Gastrocnemius medialis (tissue), 4 donors: ENCODE results near the gene NRN1L. TPM values are rescaled to one million over a fixed set of nuclear protein-coding genes. Genes with fewer than 3 reads are reported as not detected.

Experiments used
- ATAC-seq, 2 donors: fragments of 150-250 bp; one replicate each; pipeline ENCODE4 v1.9.1; 2016
- DNase-seq, 2 donors: peaks; one replicate each; pipeline ENCODE4 v3.0.0-alpha.2; 2019
- H3K27ac ChIP-seq, 4 donors: fragments of 200-600 bp; sonication (generic); 1 replicate in 1 of 4; 2 replicates in 3 of 4; pipeline ENCODE4 v1.5.1; 2016 to 2018; ENCODE audit warnings: mild to moderate bottlenecking in 2 of 4, moderate library complexity in 1 of 4
- H3K27me3 ChIP-seq, 3 donors: fragments of 200-600 bp; sonication (generic) in 2 of 3; 1 replicate in 1 of 3; 2 replicates in 2 of 3; pipeline versions ENCODE4 v1.5.1 to v1.6.0; 2016 to 2019; ENCODE audit warnings: mild to moderate bottlenecking in 1 of 3, moderate library complexity in 1 of 3
- H3K36me3 ChIP-seq, 2 donors: fragments of 200-600 bp; sonication (generic) in 1 of 2; one replicate each; pipeline ENCODE4 v1.5.1; 2017 to 2018
- H3K4me1 ChIP-seq, 2 donors: fragments of 200-600 bp; sonication (generic) in 1 of 2; one replicate each; pipeline ENCODE4 v1.5.1; 2016 to 2017; ENCODE audit warnings: mild to moderate bottlenecking in 2 of 2
- H3K4me3 ChIP-seq, 4 donors: fragments of 200-600 bp; sonication (generic) in 3 of 4; 1 replicate in 1 of 4; 2 replicates in 3 of 4; pipeline ENCODE4 v1.5.1; 2016 to 2019; ENCODE audit warnings: mild to moderate bottlenecking in 2 of 4
- H3K9me3 ChIP-seq, 3 donors: fragments of 200-600 bp; sonication (generic) in 2 of 3; 1 replicate in 1 of 3; 2 replicates in 2 of 3; pipeline ENCODE4 v1.5.1; 2016 to 2019
- POLR2A ChIP-seq, 2 donors: fragments of 450-650 bp; IDR thresholded peaks; one replicate each; pipeline ENCODE4 v1.6.1; 2017; ENCODE audit warnings: antibody characterized with exemption in 2 of 2, mild to moderate bottlenecking in 2 of 2, moderate library complexity in 2 of 2
- in situ Hi-C, 4 donors: fragments of 200-750 bp; cut with MboI; loops; one replicate each; pipeline versions ENCODE4 v1.15.0 to v1.8.0; 2017; ENCODE audit warnings: low sequenced_read_pairs in 4 of 4
- intact Hi-C: fragments of 100-400 bp; cut with DNase I; formaldehyde crosslinking; loops from one replicate; pipeline ENCODE4 v1.15.1; 2023; ENCODE audit warnings: low total_unique reads
- total RNA-seq, 4 donors: library from RNA; depleted of rRNA; stranded (reverse); fragments of >200 nt; gene quantifications; one replicate each; pipeline versions ENCODE4 v1.1.0 to v1.2.3, GENCODE V29; 2016
- TF ChIP-seq, protein P1 (sequence below), 5 experiments: fragments of 450-650 bp in 3 of 5; fragments of 200-600 bp in 2 of 5; sonication (generic) in 2 of 5; IDR thresholded peaks in 4 of 5; conservative IDR thresholded peaks in 1 of 5; 1 replicate in 4 of 5; 2 replicates in 1 of 5; pipeline ENCODE4 v1.5.1; 2016 to 2019; ENCODE audit warnings: antibody characterized with exemption in 5 of 5, mild to moderate bottlenecking in 3 of 5, moderate library complexity in 3 of 5

The NRN1L gene
- total RNA-seq, 4 donors from 2014 or later = 0.87 to 2.8 (median 1.1) TPM; not detected in 1

DNA sequence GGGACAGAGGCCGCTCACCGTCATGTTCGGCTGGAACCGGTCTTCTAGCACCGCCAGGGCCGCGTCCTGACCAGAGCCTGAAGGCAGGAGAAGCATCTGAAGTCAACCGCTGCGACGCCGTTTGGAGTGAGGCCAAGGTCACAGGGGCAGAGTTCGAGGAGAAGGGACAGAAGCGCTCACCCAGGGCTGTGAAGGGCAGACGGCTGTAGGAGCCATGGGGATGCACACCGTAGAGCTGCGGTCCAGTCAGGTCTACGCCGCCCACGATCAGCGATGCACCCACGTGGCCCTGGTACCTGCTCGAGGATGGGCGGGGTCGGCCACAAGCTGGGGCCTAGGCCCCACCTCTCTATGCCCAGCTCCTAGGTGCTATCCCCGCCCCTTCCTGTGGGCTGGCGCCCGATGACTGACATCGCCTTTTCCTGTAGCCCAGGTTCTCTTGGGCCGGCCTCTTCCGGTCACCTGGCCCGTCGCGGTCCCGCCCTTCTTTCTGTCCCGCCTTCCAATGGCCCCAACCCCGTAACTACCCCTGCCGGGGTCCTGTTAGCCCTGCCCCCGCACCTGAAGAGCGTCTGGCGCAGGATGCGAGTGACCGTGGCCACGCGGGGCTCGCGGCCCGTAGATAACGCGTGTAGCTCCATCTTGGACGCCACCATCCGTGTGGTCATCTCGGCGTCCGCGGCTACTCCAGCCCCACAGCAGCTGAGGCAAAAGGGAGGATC is 50.9 kb downstream of the NRN1L start:
- ATAC-seq (peak; percentile 89 to 92), DNase-seq (peak; percentile 94 to 96)
- TF ChIP-seq, protein P1, sequence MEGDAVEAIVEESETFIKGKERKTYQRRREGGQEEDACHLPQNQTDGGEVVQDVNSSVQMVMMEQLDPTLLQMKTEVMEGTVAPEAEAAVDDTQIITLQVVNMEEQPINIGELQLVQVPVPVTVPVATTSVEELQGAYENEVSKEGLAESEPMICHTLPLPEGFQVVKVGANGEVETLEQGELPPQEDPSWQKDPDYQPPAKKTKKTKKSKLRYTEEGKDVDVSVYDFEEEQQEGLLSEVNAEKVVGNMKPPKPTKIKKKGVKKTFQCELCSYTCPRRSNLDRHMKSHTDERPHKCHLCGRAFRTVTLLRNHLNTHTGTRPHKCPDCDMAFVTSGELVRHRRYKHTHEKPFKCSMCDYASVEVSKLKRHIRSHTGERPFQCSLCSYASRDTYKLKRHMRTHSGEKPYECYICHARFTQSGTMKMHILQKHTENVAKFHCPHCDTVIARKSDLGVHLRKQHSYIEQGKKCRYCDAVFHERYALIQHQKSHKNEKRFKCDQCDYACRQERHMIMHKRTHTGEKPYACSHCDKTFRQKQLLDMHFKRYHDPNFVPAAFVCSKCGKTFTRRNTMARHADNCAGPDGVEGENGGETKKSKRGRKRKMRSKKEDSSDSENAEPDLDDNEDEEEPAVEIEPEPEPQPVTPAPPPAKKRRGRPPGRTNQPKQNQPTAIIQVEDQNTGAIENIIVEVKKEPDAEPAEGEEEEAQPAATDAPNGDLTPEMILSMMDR (IDR thresholded peaks at IDR 0.05 in 4 of 5, conservative IDR thresholded peaks at IDR 0.05 in 1 of 5) = peak in 1 of 5 experiments; percentile 28
- peak; percentile 61 to 65 for TF ChIP-seq POLR2A (IDR thresholded peaks at IDR 0.05)
- Histone ChIP-seq H3K36me3 (peaks cover 0 to 4% of the 10 kb centered on the region in 2 donors), H3K27me3 (no peaks in the 10 kb centered on the region), H3K4me1 (peaks cover 22 to 29% of the 10 kb centered on the region in 2 donors), H3K27ac (peak overlapping the region; percentile 91 to 98 (median 94)), H3K9me3 (no peaks in the 10 kb centered on the region), H3K4me3 (peak overlapping the region; percentile 79 to 99 (median 93))
- intact Hi-C loops (loop anchor here (2.0 to 10.0 kb wide), 3 partner anchors 23 to 381 kb away; no protein-coding TSS in a partner anchor), in situ Hi-C loops (loop anchor here in 1 of 4 donors (10.0 kb wide), 1 partner anchor 51 kb away; the partner anchor contains the start of gene NRN1L)

Other genes with a start within 250 kb of the NRN1L start
- gene CARMIL2, start 239.7 kb upstream of the NRN1L start, total RNA-seq = 1 to 10 TPM in 1 of 4 donors, under 1 TPM in 1, not detected in 2; 0.10 to 1.1 TPM
- gene ACD, start 224.6 kb upstream of the NRN1L start, total RNA-seq = 10 to 100 TPM in 3 of 4 donors, 1 to 10 TPM in 1; 9.9 to 12.8 (median 11.1) TPM
- gene PARD6A, start 223.9 kb upstream of the NRN1L start, total RNA-seq = 10 to 100 TPM in 3 of 4 donors, 1 to 10 TPM in 1; 2.7 to 17.3 (median 12.5) TPM
- gene ENKD1, start 218.1 kb upstream of the NRN1L start, total RNA-seq = 10 to 100 TPM in 3 of 4 donors, 1 to 10 TPM in 1; 8.1 to 14.2 (median 11.2) TPM
- gene C16orf86, start 218.1 kb upstream of the NRN1L start, total RNA-seq = 1 to 10 TPM; 5.1 to 8.5 (median 7.3) TPM
- gene GFOD2, start 165.6 kb upstream of the NRN1L start, total RNA-seq = 10 to 100 TPM in 3 of 4 donors, 1 to 10 TPM in 1; 8.9 to 15.4 (median 11.6) TPM
- gene RANBP10, start 78.3 kb upstream of the NRN1L start, total RNA-seq = 10 to 100 TPM; 12.6 to 46.6 (median 14.8) TPM
- gene TSNAXIP1, start 78.0 kb upstream of the NRN1L start, total RNA-seq = 10 to 100 TPM in 1 of 4 donors, under 1 TPM in 2, not detected in 1; 0.27 to 11.0 (median 0.56) TPM
- 100 to 1,000 TPM in 2 of 4 donors, 10 to 100 TPM in 2; 61.9 to 120 (median 102) TPM for gene THAP11, start 42.6 kb upstream of the NRN1L start, total RNA-seq
- 100 to 1,000 TPM in 3 of 4 donors, 10 to 100 TPM in 1; 60.1 to 210 (median 114) TPM for gene NUTF2, start 38.0 kb upstream of the NRN1L start, total RNA-seq
- gene CENPT, start 37.2 kb upstream of the NRN1L start, total RNA-seq = 10 to 100 TPM; 14.9 to 41.2 (median 20.0) TPM
- 10 to 100 TPM; 27.5 to 58.9 (median 48.5) TPM for gene EDC4, start 11.8 kb upstream of the NRN1L start, total RNA-seq
- 10 to 100 TPM in 1 of 4 donors, 1 to 10 TPM in 3; 4.1 to 12.7 (median 6.9) TPM for gene PSKH1, start 8.4 kb downstream of the NRN1L start, total RNA-seq
- gene CTRL, start 47.0 kb downstream of the NRN1L start, total RNA-seq = under 1 TPM in 1 of 4 donors, not detected in 3; 0.27 TPM
- 10 to 100 TPM; 18.3 to 41.4 (median 23.9) TPM for gene PSMB10, start 52.0 kb downstream of the NRN1L start, total RNA-seq
- gene LCAT, start 59.2 kb downstream of the NRN1L start, total RNA-seq = 10 to 100 TPM in 1 of 4 donors, 1 to 10 TPM in 3; 2.5 to 18.7 (median 3.5) TPM
- 10 to 100 TPM; 10.4 to 30.8 (median 15.8) TPM for gene SLC12A4, start 83.8 kb downstream of the NRN1L start, total RNA-seq
- gene DPEP3, start 95.6 kb downstream of the NRN1L start, total RNA-seq = not detected
- under 1 TPM in 2 of 4 donors, not detected in 2; 0.26 to 0.38 TPM for gene DPEP2, start 114.6 kb downstream of the NRN1L start, total RNA-seq
- gene DPEP2NB, start 131.0 kb downstream of the NRN1L start, total RNA-seq = not detected
- gene DDX28, start 138.3 kb downstream of the NRN1L start, total RNA-seq = 10 to 100 TPM in 2 of 4 donors, 1 to 10 TPM in 2; 6.2 to 16.1 (median 10.4) TPM
- gene DUS2, start 138.4 kb downstream of the NRN1L start, total RNA-seq = 1 to 10 TPM; 4.5 to 9.6 (median 7.1) TPM
- gene NFATC3, start 200.5 kb downstream of the NRN1L start, total RNA-seq = 10 to 100 TPM; 47.9 to 72.7 (median 70.7) TPM